ENCODE measurements around the gene GPBP1L1.

GPBP1L1 gene

GRCh38 chr1:45643321-45643720 is 43.0 kb downstream of the GPBP1L1 start:
- in situ Hi-C loops (cut with MboI; ENCODE audit: low sequenced_read_pairs): no loop called here

- in situ Hi-C loops (cut with MboI; ENCODE audit: low sequenced_read_pairs): no loop called here
Measured at GRCh38 chr1:45640293-45640692, 46.0 kb downstream of the GPBP1L1 start.

DNA sequence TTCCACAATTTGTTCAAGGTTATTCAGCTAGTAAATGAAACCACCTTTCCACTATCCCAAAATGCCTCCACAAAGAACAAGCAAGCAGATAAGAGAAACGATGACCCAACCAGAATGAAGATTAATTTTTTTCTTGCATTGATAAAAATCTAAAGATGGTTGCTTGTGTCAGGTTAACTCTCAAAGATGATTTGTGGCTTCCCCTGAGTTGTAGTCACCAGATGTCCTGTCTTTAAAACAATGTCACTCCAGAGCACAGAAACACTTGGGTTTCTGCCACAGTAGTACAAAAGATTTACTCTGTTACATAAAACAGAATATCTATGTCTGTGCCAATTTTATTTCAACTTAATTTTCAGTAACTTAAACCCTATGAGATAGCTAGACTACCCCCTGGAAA is 51.1 kb downstream of the GPBP1L1 start:
- in situ Hi-C loops (cut with MboI; ENCODE audit: low sequenced_read_pairs): no loop called here

DNA sequence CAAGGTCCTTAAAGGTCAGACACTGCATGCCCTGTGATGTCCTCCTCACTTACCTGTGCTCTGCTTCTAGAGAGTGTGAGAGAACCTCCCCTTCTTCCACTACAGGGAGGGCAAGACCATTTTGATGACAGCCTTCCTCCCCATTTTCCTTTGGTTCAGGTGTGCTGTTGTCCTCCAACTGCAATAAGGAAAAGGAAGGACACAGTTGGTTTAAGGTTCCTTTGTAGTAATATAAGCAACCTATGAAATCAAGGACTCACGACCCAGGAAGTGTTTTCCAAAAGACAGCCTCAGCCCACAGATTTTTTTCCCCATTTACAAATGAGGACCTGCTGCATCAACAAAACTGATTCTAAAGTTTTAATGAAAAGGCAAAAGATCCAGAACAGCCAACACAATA is 55.9 kb downstream of the GPBP1L1 start:
- in situ Hi-C loops (cut with MboI; ENCODE audit: low sequenced_read_pairs): no loop called here

DNA sequence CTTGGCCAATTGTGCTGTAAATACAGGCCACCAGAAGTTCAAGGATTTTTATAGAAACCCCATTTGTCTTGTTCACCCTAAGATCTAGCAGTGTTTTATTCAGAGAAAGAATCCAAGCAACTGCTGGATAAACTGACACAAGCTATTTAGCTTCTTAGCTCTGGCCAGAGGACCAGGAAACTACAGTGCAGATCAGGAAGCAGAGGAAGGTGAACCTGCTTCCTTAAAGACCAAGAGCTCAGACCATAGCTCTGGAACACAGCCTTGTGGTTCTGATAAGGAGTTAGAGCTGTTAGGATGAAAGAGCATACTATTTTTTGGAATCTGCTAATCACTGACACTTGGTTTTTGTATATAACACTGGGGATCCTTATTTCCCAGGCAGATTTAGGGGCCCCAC is 57.3 kb downstream of the GPBP1L1 start:
- in situ Hi-C loops (cut with MboI; ENCODE audit: low sequenced_read_pairs): no loop called here

DNA sequence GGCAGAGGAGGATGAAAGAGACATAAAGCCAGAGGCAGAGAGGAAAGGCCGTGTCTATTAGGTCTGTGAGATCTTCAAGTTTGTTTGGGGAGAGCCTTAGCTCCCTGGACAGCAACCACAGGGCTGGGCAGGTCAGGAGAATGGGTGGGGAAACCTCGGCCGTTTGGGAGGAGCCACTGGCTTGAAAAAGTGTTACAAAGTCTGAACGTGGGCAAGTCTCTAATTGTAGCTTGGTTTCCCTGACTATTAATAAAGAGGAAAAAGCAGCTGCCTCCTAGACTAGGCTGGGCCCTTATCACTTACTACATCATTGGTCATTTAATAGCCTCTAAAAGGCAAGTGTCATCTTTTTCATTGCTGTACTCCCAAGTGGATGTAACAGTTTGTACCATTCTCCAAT is 62.4 kb downstream of the GPBP1L1 start, which contains the start of gene CCDC17:
Gene CCDC17, minus strand, starts transcription at position 83 of the 400 bp plus-strand sequence. CDS start 145 bp downstream, outside the sequence.
- in situ Hi-C loops (cut with MboI; ENCODE audit: low sequenced_read_pairs): no loop called here

DNA sequence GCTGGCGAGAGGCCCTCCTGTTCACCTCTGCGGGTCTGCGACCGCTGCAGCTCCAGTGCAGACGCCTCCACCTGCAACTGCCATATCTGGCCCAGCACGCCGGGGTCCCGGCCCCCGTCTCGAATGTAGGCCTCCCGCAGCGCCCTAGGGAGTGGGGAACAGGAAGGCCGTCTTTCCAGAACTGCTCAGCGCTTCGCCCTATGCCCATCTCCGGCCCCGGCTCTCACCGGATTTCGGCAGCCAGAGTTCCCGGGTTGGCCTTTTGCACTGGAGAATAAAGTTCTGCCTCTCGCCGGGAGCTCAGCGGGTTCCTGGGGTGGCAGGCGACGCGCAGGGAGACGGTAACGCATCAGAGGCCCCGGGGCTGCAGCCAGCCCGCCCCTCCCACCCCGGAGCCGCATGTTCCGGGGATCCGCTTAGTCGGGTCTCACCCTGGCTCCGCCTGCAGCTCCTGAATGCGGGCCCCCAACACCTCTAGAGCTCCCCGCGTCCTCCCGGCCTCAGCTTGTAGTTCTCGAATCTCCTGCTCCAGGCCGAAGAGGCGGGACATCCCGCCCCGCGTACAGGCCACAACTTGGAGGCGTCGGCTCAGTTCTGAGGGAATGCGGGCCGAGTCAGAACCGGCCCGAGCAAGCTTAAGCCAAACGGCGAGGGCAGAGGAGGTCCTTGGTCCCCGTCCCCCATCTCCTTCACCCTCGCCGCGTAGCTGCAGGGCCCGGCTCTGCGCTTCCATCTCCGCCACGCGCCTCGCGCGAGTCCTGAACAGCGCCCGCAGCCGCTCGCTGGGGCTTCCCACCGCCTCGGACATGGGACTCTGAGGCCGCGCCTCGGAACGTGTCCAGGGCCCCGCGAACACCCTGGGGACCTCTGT is 63.6 kb downstream of the GPBP1L1 start:
- in situ Hi-C loops (cut with MboI; ENCODE audit: low sequenced_read_pairs): no loop called here

GRCh38 chr1:45621895-45622523 is 64.3 kb downstream of the GPBP1L1 start:
- in situ Hi-C loops (cut with MboI; ENCODE audit: low sequenced_read_pairs): no loop called here

GRCh38 chr1:45621501-45621836 is 64.9 kb downstream of the GPBP1L1 start:
- in situ Hi-C loops (cut with MboI; ENCODE audit: low sequenced_read_pairs): no loop called here

DNA sequence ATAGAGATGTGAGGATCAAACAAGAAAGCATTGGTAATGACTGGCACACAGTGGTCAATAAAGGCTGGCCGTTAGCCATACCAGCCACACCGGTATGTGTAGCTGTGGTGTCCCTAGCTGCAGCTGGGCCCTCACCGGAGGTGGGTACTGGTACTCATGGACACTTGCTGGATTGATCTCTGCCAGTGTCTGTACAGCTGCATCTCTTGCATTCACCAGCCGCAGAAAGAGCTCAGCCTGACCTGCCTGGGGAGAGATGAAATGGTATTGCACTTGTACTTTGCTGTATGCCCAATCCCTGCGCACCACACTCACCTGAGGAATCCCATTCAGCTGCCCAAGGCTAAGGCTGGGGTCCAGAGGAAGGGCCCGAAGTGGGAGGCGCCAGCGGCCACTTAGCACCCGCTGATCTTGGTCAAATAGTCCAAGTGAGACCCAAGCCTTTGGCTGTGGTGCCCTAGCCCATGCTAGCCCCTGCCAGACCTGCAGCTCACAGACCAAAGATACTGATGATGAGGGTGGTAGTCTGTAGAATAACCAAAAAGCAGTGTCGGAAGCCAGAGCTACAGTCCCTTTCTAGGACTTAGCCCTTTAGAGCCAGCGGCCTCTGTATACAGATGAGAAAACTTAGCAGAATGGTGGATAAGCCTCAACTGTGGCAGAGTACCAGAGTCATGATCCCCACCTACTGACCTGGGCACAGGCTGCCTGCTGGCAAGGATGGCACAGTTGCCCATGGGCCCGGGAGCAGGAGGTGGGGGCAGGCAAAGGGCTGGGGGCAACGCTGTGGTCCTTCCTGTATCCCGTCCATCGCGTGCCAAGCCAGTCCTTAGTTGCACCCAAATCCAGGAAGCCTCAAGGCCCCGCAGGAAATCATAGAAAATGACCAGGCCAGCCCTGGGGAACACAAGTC is 65.5 kb downstream of the GPBP1L1 start:
- in situ Hi-C loops (cut with MboI; ENCODE audit: low sequenced_read_pairs): no loop called here

DNA sequence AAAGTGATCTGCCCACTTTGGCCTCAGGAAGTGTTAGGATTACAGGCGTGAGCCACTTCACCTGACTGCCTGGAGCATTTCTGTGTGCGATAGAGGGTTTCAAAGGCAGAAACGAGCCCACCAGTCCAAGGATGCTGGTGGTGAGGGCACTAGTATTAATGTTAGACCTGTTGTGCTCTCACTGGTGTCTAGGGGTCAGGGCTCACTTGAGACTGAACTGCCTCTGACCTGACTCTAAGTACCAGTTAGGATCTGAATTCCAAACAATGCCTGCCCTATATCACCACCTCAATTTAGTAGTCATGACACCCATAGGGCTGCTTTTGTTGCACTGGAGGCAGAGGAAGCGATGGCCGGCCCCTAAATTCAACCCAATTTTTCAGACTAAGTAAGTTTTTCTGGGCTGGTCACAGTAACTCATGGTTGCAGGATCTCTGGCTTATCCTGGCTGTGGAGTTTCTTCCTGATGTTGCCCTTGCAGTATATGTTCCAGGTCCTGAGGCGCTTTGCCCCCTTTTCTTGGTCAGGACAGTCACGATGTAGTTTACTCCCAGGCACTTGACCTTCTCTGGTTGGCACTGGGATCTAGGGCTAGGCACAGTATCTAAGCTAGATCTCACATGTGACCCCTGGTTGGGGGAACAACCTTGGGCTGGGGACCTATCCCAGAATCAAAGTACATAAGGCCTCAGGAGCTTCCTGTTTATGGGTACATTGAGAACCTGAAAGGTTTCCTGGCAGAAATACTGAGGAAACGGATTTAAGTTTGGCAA is 67.0 kb downstream of the GPBP1L1 start:
- in situ Hi-C loops (cut with MboI; ENCODE audit: low sequenced_read_pairs): no loop called here

- in situ Hi-C loops (cut with MboI; ENCODE audit: low sequenced_read_pairs): no loop called here
Measured at GRCh38 chr1:45617618-45618017, 68.7 kb downstream of the GPBP1L1 start.

GRCh38 chr1:45615885-45616284 is 70.4 kb downstream of the GPBP1L1 start:
- in situ Hi-C loops (cut with MboI; ENCODE audit: low sequenced_read_pairs): no loop called here

DNA sequence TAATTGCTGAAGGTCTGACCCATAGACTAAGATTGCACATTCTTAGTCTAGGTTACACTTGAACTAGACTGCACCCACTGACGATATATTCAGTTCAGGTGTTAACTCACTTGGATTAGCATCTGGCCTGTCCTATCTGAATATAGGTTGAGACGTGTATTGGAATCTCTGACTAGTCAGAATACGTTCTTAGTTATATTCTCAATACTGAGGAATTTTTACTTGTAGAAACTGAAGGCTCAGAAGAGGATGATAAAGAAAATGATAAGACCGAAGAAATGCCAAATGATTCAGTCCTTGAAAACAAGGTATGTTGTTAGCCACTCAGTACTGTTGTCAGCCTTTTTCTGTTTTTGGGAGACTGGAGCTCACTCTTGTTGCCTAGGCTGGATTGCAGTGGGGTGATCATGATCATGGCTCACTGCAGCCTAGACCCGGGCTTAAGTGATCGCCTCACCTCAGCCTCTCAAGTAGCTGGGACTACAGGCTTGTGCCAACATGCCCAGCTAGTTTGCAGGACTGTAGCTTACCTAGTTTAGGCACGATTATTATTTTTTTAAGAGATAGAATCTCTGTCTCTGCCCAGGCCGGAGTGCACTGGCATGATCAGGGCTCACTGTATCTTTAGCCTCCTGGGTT is 73.3 kb downstream of the GPBP1L1 start:
- in situ Hi-C loops (cut with MboI; ENCODE audit: low sequenced_read_pairs): no loop called here

GRCh38 chr1:45610589-45611226 is 75.6 kb downstream of the GPBP1L1 start:
- in situ Hi-C loops (cut with MboI; ENCODE audit: low sequenced_read_pairs): no loop called here

- in situ Hi-C loops (cut with MboI; ENCODE audit: low sequenced_read_pairs): no loop called here
Measured at GRCh38 chr1:45608175-45609156, 77.9 kb downstream of the GPBP1L1 start.

DNA sequence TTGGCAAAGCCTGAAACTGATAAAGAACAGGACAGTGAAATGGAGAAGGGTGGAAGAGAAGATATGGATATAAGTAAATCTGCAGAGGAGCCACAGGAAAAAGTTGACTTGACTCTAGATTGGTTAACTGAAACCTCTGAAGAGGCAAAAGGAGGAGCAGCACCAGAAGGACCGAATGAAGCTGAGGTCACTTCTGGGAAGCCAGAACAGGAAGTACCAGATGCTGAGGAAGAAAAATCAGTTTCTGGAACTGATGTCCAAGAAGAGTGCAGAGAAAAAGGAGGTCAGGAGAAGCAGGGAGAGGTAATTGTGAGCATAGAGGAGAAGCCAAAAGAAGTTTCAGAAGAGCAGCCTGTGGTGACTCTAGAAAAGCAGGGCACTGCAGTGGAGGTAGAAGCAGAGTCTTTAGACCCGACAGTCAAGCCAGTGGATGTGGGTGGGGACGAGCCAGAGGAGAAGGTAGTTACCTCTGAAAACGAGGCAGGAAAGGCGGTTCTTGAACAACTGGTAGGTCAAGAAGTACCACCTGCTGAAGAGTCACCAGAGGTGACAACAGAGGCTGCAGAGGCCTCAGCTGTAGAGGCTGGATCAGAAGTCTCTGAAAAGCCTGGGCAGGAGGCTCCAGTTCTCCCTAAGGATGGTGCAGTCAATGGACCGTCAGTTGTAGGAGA is 78.8 kb downstream of the GPBP1L1 start:
- in situ Hi-C loops (cut with MboI; ENCODE audit: low sequenced_read_pairs): no loop called here

- in situ Hi-C loops (cut with MboI; ENCODE audit: low sequenced_read_pairs): no loop called here
Measured at GRCh38 chr1:45604239-45604638, 82.1 kb downstream of the GPBP1L1 start.
